Endodermal cell (in vitro differentiated cells): Measurements from ENCODE around the gene ING4. TPM values are rescaled to one million over a fixed set of nuclear protein-coding genes. Genes with fewer than 3 reads are reported as not detected.

Source experiments
- DNase-seq: peaks from one replicate; pipeline ENCODE4 v3.0.0-alpha.2; 2017
- H3K27ac ChIP-seq: 2 replicates; pipeline ENCODE4 v1.5.1; 2013; ENCODE audit warnings: mild to moderate bottlenecking, low read depth, low read length, moderate library complexity
- H3K27me3 ChIP-seq: 2 replicates; pipeline ENCODE4 v1.6.1; 2013; ENCODE audit warnings: mild to moderate bottlenecking, low read length, moderate library complexity; ENCODE audit not compliant: insufficient read depth, control insufficient read depth, poor library complexity, severe bottlenecking
- H3K36me3 ChIP-seq: 2 replicates; pipeline ENCODE4 v1.7.0; 2013; ENCODE audit warnings: mild to moderate bottlenecking, low read length, moderate library complexity; ENCODE audit not compliant: control insufficient read depth, insufficient read depth
- H3K4me1 ChIP-seq: one replicate; pipeline ENCODE4 v1.7.0; 2013; ENCODE audit warnings: low read length; ENCODE audit not compliant: control insufficient read depth, insufficient read depth
- H3K4me3 ChIP-seq: 2 replicates; pipeline ENCODE4 v1.5.1; 2013; ENCODE audit warnings: mild to moderate bottlenecking, low read length, moderate library complexity
- H3K9ac ChIP-seq: 2 replicates; pipeline ENCODE4 v1.6.1; 2013; ENCODE audit warnings: mild to moderate bottlenecking, low read length, moderate library complexity; ENCODE audit not compliant: poor library complexity, severe bottlenecking; ENCODE audit errors: extremely low read depth
- H3K9me3 ChIP-seq: 2 replicates; pipeline ENCODE4 v1.6.1; 2013; ENCODE audit warnings: mild to moderate bottlenecking, low read length, moderate library complexity; ENCODE audit not compliant: control insufficient read depth
- H3K27ac Mint-ChIP-seq: 2 replicates; pipeline ENCODE4 v1.8.0; 2020; ENCODE audit warnings: mixed read lengths
- H3K27me3 Mint-ChIP-seq: 2 replicates; pipeline ENCODE4 v1.8.0; 2021; ENCODE audit warnings: mild to moderate bottlenecking, mixed read lengths; ENCODE audit not compliant: insufficient read depth
- H3K36me3 Mint-ChIP-seq: 2 replicates; pipeline ENCODE4 v1.8.0; 2020; ENCODE audit warnings: low read depth, mixed read lengths
- H3K4me1 Mint-ChIP-seq: 2 replicates; pipeline ENCODE4 v1.8.0; 2020; ENCODE audit warnings: mixed read lengths
- H3K4me3 Mint-ChIP-seq: 2 replicates; pipeline ENCODE4 v1.8.0; 2020; ENCODE audit warnings: mild to moderate bottlenecking, moderate library complexity, mixed read lengths
- H3K9me3 Mint-ChIP-seq: 2 replicates; pipeline ENCODE4 v1.8.0; 2020; ENCODE audit warnings: mild to moderate bottlenecking, mixed read lengths
- CTCF ChIP-seq: fragments of 200-600 bp; sonication (generic); conservative IDR thresholded peaks from 2 replicates; pipeline ENCODE4 v1.5.0; 2021; ENCODE audit warnings: antibody characterized with exemption, mild to moderate bottlenecking
- WGBS, 2 experiments: methylation state at CpG; one replicate each; pipeline versions ENCODE4 v1.1.5 to v1.1.7; 2013; ENCODE audit warnings: missing lambda C conversion rate in 2 of 2, mixed read lengths in 1 of 2; ENCODE audit not compliant: insufficient coverage in 1 of 2, insufficient read length in 1 of 2; 5-methylcytosine and 5-hydroxymethylcytosine counted together
- total RNA-seq, 2 donors: library from RNA; stranded (reverse); fragmentation: NEBNext Ultra II Directional in 1 of 2; extraction: Animal tissue kit (Norgen Biotek cat#: 25700) in 1 of 2; gene quantifications; 2 replicates in 1 of 2; 3 replicates in 1 of 2; pipeline ENCODE4 v1.2.1, GENCODE V29; 2021

Gene ING4
- total RNA-seq, 2 donors from 2014 or later, result 30.5 to 60.3 TPM

- Histone ChIP-seq H3K27ac (no peak within 1 kb of the TSS), H3K36me3 (no peaks in the 10 kb centered on the region), H3K9ac (no peak within 1 kb of the TSS), H3K4me3 (no peak within 1 kb of the TSS), H3K9me3 (no peaks in the 10 kb centered on the region), H3K4me1 (no peaks in the 10 kb centered on the region), H3K27me3 (no peaks in the 10 kb centered on the region)
- TF ChIP-seq CTCF, result no peak
- Mint-ChIP-seq H3K4me3 (peak within 1 kb of the TSS; percentile 21), H3K36me3 (no peaks in the 10 kb centered on the region), H3K27ac (peak within 1 kb of the TSS; percentile 23), H3K27me3 (peaks cover 33% of the 10 kb centered on the region), H3K9me3 (no peaks in the 10 kb centered on the region), H3K4me1 (peaks cover 37% of the 10 kb centered on the region)
- 76 to 79% methylated on average over 14 to 18 of the region's 18 CpGs for WGBS, 2 experiments
- DNase-seq, result peak; percentile 82
These were observed 26.9 kb downstream of the ING4 start, which contains the start of gene LPAR5 for GRCh38 chr12:6635856-6636531. Gene LPAR5, minus strand, starts transcription at chr12:6635959. Its CDS starts 14,711 bp downstream, at chr12:6621248.

GRCh38 chr12:6635375-6635855, 27.5 kb downstream of the ING4 start:
- Histone ChIP-seq H3K27me3 (no peaks in the 10 kb centered on the region), H3K27ac (no peak overlapping the region), H3K36me3 (no peaks in the 10 kb centered on the region), H3K4me1 (no peaks in the 10 kb centered on the region), H3K9me3 (no peaks in the 10 kb centered on the region), H3K4me3 (no peak overlapping the region), H3K9ac (no peak overlapping the region)
- peaks cover 33% of the 10 kb centered on the region for H3K4me1 Mint-ChIP-seq
- peaks cover 28% of the 10 kb centered on the region for H3K27me3 Mint-ChIP-seq
- H3K36me3 Mint-ChIP-seq, result no peaks in the 10 kb centered on the region
- H3K27ac Mint-ChIP-seq, result peak overlapping the region; percentile 23
- DNase-seq, result peak; percentile 65
- WGBS, 2 experiments, result 63 to 82% methylated on average over 4 to 5 of the region's 5 CpGs
- peak overlapping the region; percentile 21 for H3K4me3 Mint-ChIP-seq
- no peaks in the 10 kb centered on the region for H3K9me3 Mint-ChIP-seq
- TF ChIP-seq CTCF, result no peak

- H3K36me3 ChIP-seq, result no peaks in the 10 kb centered on the region
- H3K9me3 ChIP-seq, result no peaks in the 10 kb centered on the region
- 85% methylated on average over 19 to 21 of the region's 21 CpGs for WGBS, 2 experiments
- Mint-ChIP-seq H3K4me1 (peaks cover 35% of the 10 kb centered on the region), H3K27ac (peak overlapping the region; percentile 15), H3K4me3 (no peak overlapping the region), H3K27me3 (peaks cover 2% of the 10 kb centered on the region), H3K9me3 (no peaks in the 10 kb centered on the region), H3K36me3 (no peaks in the 10 kb centered on the region)
- no peaks in the 10 kb centered on the region for H3K4me1 ChIP-seq
- peak; percentile 58 for DNase-seq
- H3K9ac ChIP-seq, result no peak overlapping the region
- H3K4me3 ChIP-seq, result no peak overlapping the region
- TF ChIP-seq CTCF, result no peak
- H3K27me3 ChIP-seq, result no peaks in the 10 kb centered on the region
- H3K27ac ChIP-seq, result no peak overlapping the region
These were observed 30.6 kb downstream of the ING4 start for GRCh38 chr12:6632026-6632983.
